ENCODE measurements around the gene GPM6B.

GPM6B gene

GRCh38 chrX:13816643-13817627 is at the start of gene GPM6B:
Gene GPM6B, minus strand, starts transcription at chrX:13817093. Its CDS starts 189 bp downstream, at chrX:13816904.
- Mint-ChIP-seq H3K27me3 (peaks cover 8% of the 10 kb centered on the region), H3K9me3 (no peaks in the 10 kb centered on the region), H3K4me3 (no peak within 1 kb of the TSS), H3K4me1 (no peaks in the 10 kb centered on the region), H3K36me3 (no peaks in the 10 kb centered on the region), H3K27ac (no peak within 1 kb of the TSS)

- peaks cover 4% of the 10 kb centered on the region for H3K27me3 Mint-ChIP-seq
- no peaks in the 10 kb centered on the region for H3K9me3 Mint-ChIP-seq
- H3K27ac Mint-ChIP-seq, result no peak overlapping the region
- H3K4me1 Mint-ChIP-seq, result no peaks in the 10 kb centered on the region
- no peaks in the 10 kb centered on the region for H3K36me3 Mint-ChIP-seq
- no peak overlapping the region for H3K4me3 Mint-ChIP-seq
Observed at GRCh38 chrX:13864264-13864663, 47.4 kb upstream of the GPM6B start.

GRCh38 chrX:13863324-13863723 is 46.4 kb upstream of the GPM6B start:
- Mint-ChIP-seq H3K27me3 (peaks cover 2% of the 10 kb centered on the region), H3K36me3 (no peaks in the 10 kb centered on the region), H3K4me1 (no peaks in the 10 kb centered on the region), H3K27ac (no peak overlapping the region), H3K4me3 (no peak overlapping the region), H3K9me3 (no peaks in the 10 kb centered on the region)

- Mint-ChIP-seq H3K27ac (no peak overlapping the region), H3K27me3 (peaks cover 4% of the 10 kb centered on the region), H3K36me3 (no peaks in the 10 kb centered on the region), H3K9me3 (no peaks in the 10 kb centered on the region), H3K4me1 (no peaks in the 10 kb centered on the region), H3K4me3 (no peak overlapping the region)
Observed at GRCh38 chrX:13859724-13860123, 42.8 kb upstream of the GPM6B start.

- no peaks in the 10 kb centered on the region for H3K9me3 Mint-ChIP-seq
- H3K4me1 Mint-ChIP-seq, result no peaks in the 10 kb centered on the region
- peaks cover 4% of the 10 kb centered on the region for H3K27me3 Mint-ChIP-seq
- H3K36me3 Mint-ChIP-seq, result no peaks in the 10 kb centered on the region
- no peak overlapping the region for H3K27ac Mint-ChIP-seq
- H3K4me3 Mint-ChIP-seq, result no peak overlapping the region
Observed at GRCh38 chrX:13857804-13858203, 40.9 kb upstream of the GPM6B start.

- no peaks in the 10 kb centered on the region for H3K36me3 Mint-ChIP-seq
Observed at GRCh38 chrX:13855689-13856450, 39.0 kb upstream of the GPM6B start.

GRCh38 chrX:13854003-13854402 is 37.1 kb upstream of the GPM6B start:
- Mint-ChIP-seq H3K4me3 (no peak overlapping the region), H3K27me3 (peaks cover 4% of the 10 kb centered on the region), H3K4me1 (no peaks in the 10 kb centered on the region), H3K27ac (no peak overlapping the region), H3K9me3 (no peaks in the 10 kb centered on the region), H3K36me3 (no peaks in the 10 kb centered on the region)

More at GRCh38 chrX:13855689-13856450, 39.0 kb upstream of the GPM6B start:
- Mint-ChIP-seq H3K27ac (no peak overlapping the region), H3K4me3 (peak overlapping the region; percentile 23), H3K4me1 (no peaks in the 10 kb centered on the region), H3K9me3 (no peaks in the 10 kb centered on the region), H3K27me3 (peaks cover 4% of the 10 kb centered on the region)

- peaks cover 4% of the 10 kb centered on the region for H3K27me3 Mint-ChIP-seq
- H3K36me3 Mint-ChIP-seq, result no peaks in the 10 kb centered on the region
- H3K9me3 Mint-ChIP-seq, result no peaks in the 10 kb centered on the region
- H3K27ac Mint-ChIP-seq, result no peak overlapping the region
- H3K4me3 Mint-ChIP-seq, result no peak overlapping the region
- H3K4me1 Mint-ChIP-seq, result no peaks in the 10 kb centered on the region
Observed at GRCh38 chrX:13852001-13852695, 35.3 kb upstream of the GPM6B start.

- H3K36me3 Mint-ChIP-seq, result no peaks in the 10 kb centered on the region
- peaks cover 1% of the 10 kb centered on the region for H3K27me3 Mint-ChIP-seq
- no peak overlapping the region for H3K4me3 Mint-ChIP-seq
- no peaks in the 10 kb centered on the region for H3K4me1 Mint-ChIP-seq
- no peaks in the 10 kb centered on the region for H3K9me3 Mint-ChIP-seq
- H3K27ac Mint-ChIP-seq, result no peak overlapping the region
Observed at GRCh38 chrX:13845721-13846378, 29.0 kb upstream of the GPM6B start.

GRCh38 chrX:13843150-13843721 is 26.3 kb upstream of the GPM6B start:
- no peaks in the 10 kb centered on the region for H3K9me3 Mint-ChIP-seq
- no peaks in the 10 kb centered on the region for H3K4me1 Mint-ChIP-seq
- H3K27me3 Mint-ChIP-seq, result no peaks in the 10 kb centered on the region
- no peak overlapping the region for H3K27ac Mint-ChIP-seq
- H3K4me3 Mint-ChIP-seq, result no peak overlapping the region
- no peaks in the 10 kb centered on the region for H3K36me3 Mint-ChIP-seq

- H3K27me3 Mint-ChIP-seq, result no peaks in the 10 kb centered on the region
- no peaks in the 10 kb centered on the region for H3K4me1 Mint-ChIP-seq
- no peaks in the 10 kb centered on the region for H3K9me3 Mint-ChIP-seq
- H3K36me3 Mint-ChIP-seq, result no peaks in the 10 kb centered on the region
- no peak overlapping the region for H3K4me3 Mint-ChIP-seq
- no peak overlapping the region for H3K27ac Mint-ChIP-seq
Observed at GRCh38 chrX:13840121-13840520, 23.2 kb upstream of the GPM6B start.

GRCh38 chrX:13837290-13837745 is 20.4 kb upstream of the GPM6B start:
- no peaks in the 10 kb centered on the region for H3K9me3 Mint-ChIP-seq
- H3K36me3 Mint-ChIP-seq, result no peaks in the 10 kb centered on the region
- no peaks in the 10 kb centered on the region for H3K4me1 Mint-ChIP-seq
- H3K27ac Mint-ChIP-seq, result no peak overlapping the region
- no peak overlapping the region for H3K4me3 Mint-ChIP-seq
- no peaks in the 10 kb centered on the region for H3K27me3 Mint-ChIP-seq

GRCh38 chrX:13836575-13836974 is 19.7 kb upstream of the GPM6B start:
- H3K9me3 Mint-ChIP-seq, result no peaks in the 10 kb centered on the region
- H3K4me3 Mint-ChIP-seq, result no peak overlapping the region
- H3K27me3 Mint-ChIP-seq, result no peaks in the 10 kb centered on the region
- no peaks in the 10 kb centered on the region for H3K36me3 Mint-ChIP-seq
- H3K4me1 Mint-ChIP-seq, result no peaks in the 10 kb centered on the region
- no peak overlapping the region for H3K27ac Mint-ChIP-seq

- Mint-ChIP-seq H3K36me3 (no peaks in the 10 kb centered on the region), H3K4me1 (no peaks in the 10 kb centered on the region), H3K27ac (no peak overlapping the region), H3K27me3 (no peaks in the 10 kb centered on the region), H3K4me3 (no peak overlapping the region), H3K9me3 (no peaks in the 10 kb centered on the region)
Observed at GRCh38 chrX:13835825-13836224, 18.9 kb upstream of the GPM6B start.

- Mint-ChIP-seq H3K36me3 (no peaks in the 10 kb centered on the region), H3K27me3 (no peaks in the 10 kb centered on the region), H3K4me1 (no peaks in the 10 kb centered on the region), H3K9me3 (no peaks in the 10 kb centered on the region), H3K27ac (no peak overlapping the region), H3K4me3 (no peak overlapping the region)
Observed at GRCh38 chrX:13834355-13834754, 17.5 kb upstream of the GPM6B start.

All from activated naive CD4-positive, alpha-beta T cell treated with anti-CD3 and anti-CD28 coated beads, Interleukin-2, amount 50 U/mL, for 24 hours (primary cell).